Lung (tissue), 12 donors: ENCODE measurements around the gene ZSWIM1. TPM values are rescaled to one million over a fixed set of nuclear protein-coding genes. Genes with fewer than 3 reads are reported as not detected.
"Not testable (repeated sequence)": the region's sequence is repeated elsewhere in the genome, so short reads cannot be mapped to it uniquely, and the experiment has no call there.

Experiments
- ATAC-seq: fragments of 200-7000 bp; cut with Tn5 transposase; one replicate; pipeline ENCODE4 v1.9.1; 2020; ENCODE audit warnings: moderate number of reproducible peaks; ENCODE audit not compliant: insufficient read depth, low FRiP score
- DNase-seq, 3 donors: peaks; one replicate each; pipeline ENCODE4 v3.0.0-alpha.2; 2013 to 2017
- H3K27ac ChIP-seq, 2 donors: one replicate each; pipeline ENCODE4 v1.5.1; 2013; ENCODE audit warnings: mild to moderate bottlenecking in 2 of 2, moderate library complexity in 2 of 2, control low read depth in 1 of 2, inconsistent platforms in 1 of 2, low read depth in 1 of 2, low read length in 1 of 2
- H3K27me3 ChIP-seq, 3 donors: one replicate each; pipeline ENCODE4 v1.5.1; 2013; ENCODE audit warnings: low read length in 2 of 3; ENCODE audit not compliant: control insufficient read depth in 3 of 3, insufficient read depth in 3 of 3
- H3K36me3 ChIP-seq, 4 donors: one replicate each; pipeline ENCODE4 v1.5.1; 2013; ENCODE audit warnings: low read length in 4 of 4, mild to moderate bottlenecking in 1 of 4, moderate library complexity in 1 of 4; ENCODE audit not compliant: control insufficient read depth in 4 of 4, insufficient read depth in 4 of 4
- H3K4me1 ChIP-seq, 5 donors: one replicate each; pipeline ENCODE4 v1.5.1; 2013; ENCODE audit warnings: low read length in 5 of 5, mild to moderate bottlenecking in 2 of 5, moderate library complexity in 1 of 5; ENCODE audit not compliant: control insufficient read depth in 5 of 5, insufficient read depth in 5 of 5
- H3K4me3 ChIP-seq: one replicate; pipeline ENCODE4 v1.5.1; 2013; ENCODE audit warnings: mild to moderate bottlenecking, control low read depth, moderate library complexity
- H3K9ac ChIP-seq, 2 donors: one replicate each; pipeline ENCODE4 v1.5.1; 2013; ENCODE audit warnings: low read length in 2 of 2, control low read depth in 1 of 2; ENCODE audit not compliant: insufficient read depth in 1 of 2
- H3K9me3 ChIP-seq, 4 donors: one replicate each; pipeline ENCODE4 v1.5.1; 2013; ENCODE audit warnings: low read length in 3 of 4, mild to moderate bottlenecking in 1 of 4, moderate library complexity in 1 of 4; ENCODE audit not compliant: control insufficient read depth in 4 of 4, insufficient read depth in 3 of 4
- WGBS, 2 donors: extraction: QIAGEN DNeasy Blood & Tissue Kit; methylation state at CpG; one replicate each; pipeline ENCODE4 v1.1.7; 2013; 5-methylcytosine and 5-hydroxymethylcytosine counted together
- polyA plus RNA-seq, 2 donors: library from polyadenylated mRNA; stranded (reverse); fragments of 200-250 nt; gene quantifications; one replicate each; pipeline ENCODE4 v1.2.1, GENCODE V29; 2013
- total RNA-seq, 2 donors: library from RNA; depleted of rRNA in 1 of 2; stranded (reverse); fragments of >200 nt in 1 of 2; gene quantifications; one replicate each; pipeline ENCODE4 v1.2.1, GENCODE V29; 2014 to 2021
- TF ChIP-seq, protein P1 (sequence below): IDR thresholded peaks from 2 replicates; pipeline ENCODE4 v1.5.1; 2012; ENCODE audit warnings: mild to moderate bottlenecking; ENCODE audit errors: control extremely low read depth, extremely low read depth
- donor health status: control.
- donor health status: control.
- donor health status: Bipolar disorder and iron deficiency.
- donor health status: healthy.
- donor health status: DM: yes; HTN: yes; CAD: no.

ZSWIM1 gene
- total and polyA plus RNA-seq, 4 donors = 3.7 to 11.1 (median 5.2) TPM

GRCh38 chr20:45867819-45868176 lies 13.2 kb upstream of the ZSWIM1 start:
- TF ChIP-seq, protein P1, sequence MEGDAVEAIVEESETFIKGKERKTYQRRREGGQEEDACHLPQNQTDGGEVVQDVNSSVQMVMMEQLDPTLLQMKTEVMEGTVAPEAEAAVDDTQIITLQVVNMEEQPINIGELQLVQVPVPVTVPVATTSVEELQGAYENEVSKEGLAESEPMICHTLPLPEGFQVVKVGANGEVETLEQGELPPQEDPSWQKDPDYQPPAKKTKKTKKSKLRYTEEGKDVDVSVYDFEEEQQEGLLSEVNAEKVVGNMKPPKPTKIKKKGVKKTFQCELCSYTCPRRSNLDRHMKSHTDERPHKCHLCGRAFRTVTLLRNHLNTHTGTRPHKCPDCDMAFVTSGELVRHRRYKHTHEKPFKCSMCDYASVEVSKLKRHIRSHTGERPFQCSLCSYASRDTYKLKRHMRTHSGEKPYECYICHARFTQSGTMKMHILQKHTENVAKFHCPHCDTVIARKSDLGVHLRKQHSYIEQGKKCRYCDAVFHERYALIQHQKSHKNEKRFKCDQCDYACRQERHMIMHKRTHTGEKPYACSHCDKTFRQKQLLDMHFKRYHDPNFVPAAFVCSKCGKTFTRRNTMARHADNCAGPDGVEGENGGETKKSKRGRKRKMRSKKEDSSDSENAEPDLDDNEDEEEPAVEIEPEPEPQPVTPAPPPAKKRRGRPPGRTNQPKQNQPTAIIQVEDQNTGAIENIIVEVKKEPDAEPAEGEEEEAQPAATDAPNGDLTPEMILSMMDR = no peak
- no peak for DNase-seq
- no peaks in the 10 kb centered on the region for H3K4me1 ChIP-seq
- no peaks in the 10 kb centered on the region for H3K27me3 ChIP-seq
- no peak overlapping the region for H3K4me3 ChIP-seq
- ATAC-seq = no peak
- no peaks in the 10 kb centered on the region for H3K36me3 ChIP-seq
- H3K27ac ChIP-seq = no peak overlapping the region
- no peak overlapping the region for H3K9ac ChIP-seq
- no peaks in the 10 kb centered on the region for H3K9me3 ChIP-seq

DNA sequence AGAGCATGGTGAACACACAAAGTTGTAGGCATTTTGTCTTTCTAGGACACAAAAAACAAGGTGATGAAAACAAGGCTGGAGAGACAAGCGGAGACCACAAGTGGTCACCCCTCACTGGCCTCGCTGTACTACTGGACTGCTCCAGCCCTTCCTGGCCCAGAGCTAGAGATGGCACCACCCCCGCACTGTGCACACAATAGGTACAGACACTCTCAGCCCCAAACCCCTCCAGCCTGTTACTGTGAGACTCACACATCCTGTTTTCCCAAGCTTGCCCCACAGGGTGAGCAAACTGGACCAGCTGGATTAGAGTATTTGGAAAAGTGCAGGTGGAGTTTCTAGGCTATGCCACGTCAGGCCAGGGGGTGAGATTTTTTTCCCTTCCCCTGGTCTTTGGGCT lies 8.4 kb upstream of the ZSWIM1 start:
- 91 to 92% methylated on average over 4 of the region's 4 CpGs for WGBS, 2 donors
- TF ChIP-seq, protein P1 = no peak
- peaks cover under 1 to 11% (median 8%) of the 10 kb centered on the region in 4 donors for H3K36me3 ChIP-seq
- ATAC-seq (no peak), DNase-seq (no peak)
- no peaks in the 10 kb centered on the region for H3K27me3 ChIP-seq
- H3K9ac ChIP-seq = no peak overlapping the region
- no peak overlapping the region for H3K4me3 ChIP-seq
- H3K27ac ChIP-seq = no peak overlapping the region
- no peaks in the 10 kb centered on the region for H3K4me1 ChIP-seq
- no peaks in the 10 kb centered on the region for H3K9me3 ChIP-seq

GRCh38 chr20:45873409-45874103 lies 7.5 kb upstream of the ZSWIM1 start:
- WGBS, 2 donors = 76 to 85% methylated on average over 1 of the region's 1 CpG
- Histone ChIP-seq H3K36me3 (peaks cover 4 to 15% (median 11%) of the 10 kb centered on the region in 4 donors), H3K27ac (no peak overlapping the region), H3K27me3 (no peaks in the 10 kb centered on the region), H3K9me3 (no peaks in the 10 kb centered on the region), H3K4me3 (no peak overlapping the region), H3K9ac (no peak overlapping the region), H3K4me1 (no peaks in the 10 kb centered on the region)
- TF ChIP-seq, protein P1 = no peak
- DNase-seq (no peak), ATAC-seq (no peak)

GRCh38 chr20:45874104-45874481 lies 6.9 kb upstream of the ZSWIM1 start:
- H3K36me3 ChIP-seq = peaks cover 4 to 17% (median 11%) of the 10 kb centered on the region in 4 donors
- not testable (repeated sequence) for H3K27me3 ChIP-seq, H3K4me3 ChIP-seq, H3K9ac ChIP-seq, H3K27ac ChIP-seq, H3K4me1 ChIP-seq, DNase-seq, H3K9me3 ChIP-seq, ATAC-seq
- 97% methylated on average over 10 of the region's 10 CpGs for WGBS, 2 donors
